HCT116 (cell line): ENCODE data around the gene DMD. TPM values are rescaled to one million over a fixed set of nuclear protein-coding genes. Genes with fewer than 3 reads are reported as not detected.

Experiments used
- ATAC-seq: fragments of 200-7000 bp; cut with Tn5 transposase; 2 replicates; pipeline ENCODE4 v1.9.1; 2020; ENCODE audit warnings: mild to moderate bottlenecking, moderate library complexity
- BruUV-seq: library from RNA; stranded (reverse); fragments of 400-500 nt; replicated peaks from 2 replicates; lab custom pipeline; 2021; lab: Mats Ljungman, UMichigan
- CTCF ChIA-PET: fragments of 300-600 bp; sonication (Branson Sonifier 250); formaldehyde crosslinking; loops from one replicate; lab custom pipeline; 2021; ENCODE audit warnings: antibody characterized with exemption; lab: Charles Lee
- POLR2A ChIA-PET: fragments of 300-600, 350-600 bp; sonication (Branson Sonifier 250); formaldehyde crosslinking; loops from one replicate; lab custom pipeline; 2021; ENCODE audit warnings: antibody characterized with exemption; lab: Charles Lee
- RAD21 ChIA-PET, 2 experiments: fragments of 300-600 bp; sonication (Branson Sonifier 250); formaldehyde crosslinking; loops; one replicate each; lab custom pipeline; 2023; ENCODE audit warnings: low total read pairs in 2 of 2; ENCODE audit not compliant: uncharacterized antibody in 2 of 2, unreplicated experiment in 2 of 2, low non-redundant PET in 1 of 2; lab: Charles Lee
- DNase-seq: peaks from one replicate; pipeline ENCODE4 v3.0.0-alpha.2; 2010; ENCODE audit warnings: low read depth, low spot score
- H2AFZ ChIP-seq: fragments of 200-600 bp; shearing (Covaris generic), sonication (generic); 2 replicates; pipeline ENCODE4 v1.6.1; 2017; ENCODE audit warnings: low read depth, mixed run types, mixed read lengths, antibody characterized with exemption, low read length; ENCODE audit not compliant: poor library complexity, severe bottlenecking
- H3K27ac ChIP-seq: 2 replicates; pipeline ENCODE4 v1.5.1; 2012; ENCODE audit warnings: low read depth, low read length
- H3K27me3 ChIP-seq: fragments of 200-600 bp; sonication (generic); 2 replicates; pipeline ENCODE4 v1.6.1; 2016; ENCODE audit warnings: mixed run types, low read length, mixed read lengths; ENCODE audit not compliant: insufficient read depth
- H3K36me3 ChIP-seq, 2 experiments: fragments of 200-500 bp in 1 of 2; fragments of 200-600 bp in 1 of 2; sonication (Bioruptor generic) in 1 of 2; sonication (generic) in 1 of 2; 2 replicates each; pipeline versions ENCODE4 v1.5.1 to v1.6.1; 2014 to 2016; ENCODE audit warnings: low read length in 2 of 2, inconsistent platforms in 1 of 2, mixed read lengths in 1 of 2, mixed run types in 1 of 2; ENCODE audit not compliant: insufficient read depth in 2 of 2, control insufficient read depth in 1 of 2
- H3K4me1 ChIP-seq, 2 experiments: fragments of 200-600 bp in 1 of 2; sonication (generic) in 1 of 2; 2 replicates each; pipeline versions ENCODE4 v1.5.1 to v1.6.1; 2012 to 2017; ENCODE audit warnings: low read length in 2 of 2, inconsistent platforms in 1 of 2, mild to moderate bottlenecking in 1 of 2, mixed read lengths in 1 of 2, mixed run types in 1 of 2, moderate library complexity in 1 of 2; ENCODE audit not compliant: insufficient read depth in 2 of 2, control insufficient read depth in 1 of 2
- H3K4me2 ChIP-seq: fragments of 200-600 bp; sonication (generic); 2 replicates; pipeline ENCODE4 v1.6.1; 2017; ENCODE audit warnings: mixed run types, low read length, mixed read lengths
- H3K4me3 ChIP-seq, 2 experiments: fragments of 200-600 bp in 1 of 2; sonication (generic) in 1 of 2; replicated peaks in 1 of 2; 2 replicates each; pipeline ENCODE4 v1.5.1; 2011 to 2016; ENCODE audit warnings: low read length in 2 of 2, control low read depth in 1 of 2, low read depth in 1 of 2, mild to moderate bottlenecking in 1 of 2, mixed read lengths in 1 of 2, mixed run types in 1 of 2
- H3K79me2 ChIP-seq: fragments of 200-600 bp; sonication (generic); 2 replicates; pipeline ENCODE4 v1.6.1; 2017; ENCODE audit warnings: mild to moderate bottlenecking, mixed run types, low read length, moderate library complexity, mixed read lengths; ENCODE audit not compliant: insufficient read depth
- H3K9ac ChIP-seq: fragments of 200-600 bp; sonication (generic); 2 replicates; pipeline ENCODE4 v1.6.1; 2016; ENCODE audit warnings: low read length, mixed read lengths
- H3K9me2 ChIP-seq: fragments of 200-600 bp; sonication (generic), shearing (Covaris generic); 2 replicates; pipeline ENCODE4 v1.6.1; 2017; ENCODE audit warnings: mixed run types, mild to moderate bottlenecking, moderate library complexity; ENCODE audit not compliant: insufficient read depth
- H3K9me3 ChIP-seq, 2 experiments: fragments of 200-500 bp in 1 of 2; fragments of 200-600 bp in 1 of 2; sonication (Bioruptor generic) in 1 of 2; sonication (generic) in 1 of 2; 2 replicates each; pipeline ENCODE4 v1.6.1; 2014 to 2017; ENCODE audit warnings: low read length in 2 of 2, mixed read lengths in 2 of 2, inconsistent platforms in 1 of 2, low read depth in 1 of 2, mild to moderate bottlenecking in 1 of 2, mixed run types in 1 of 2, moderate library complexity in 1 of 2; ENCODE audit not compliant: control insufficient read depth in 1 of 2, insufficient read depth in 1 of 2
- H4K20me1 ChIP-seq: fragments of 200-600 bp; sonication (generic), shearing (Covaris generic); 2 replicates; pipeline ENCODE4 v1.6.1; 2017; ENCODE audit warnings: mixed run types, mild to moderate bottlenecking, moderate library complexity; ENCODE audit not compliant: insufficient read depth
- CBX3 ChIP-seq: IDR thresholded peaks from 2 replicates; pipeline ENCODE4 v1.6.1; 2012; ENCODE audit warnings: low read depth
- CEBPB ChIP-seq: IDR thresholded peaks from 2 replicates; pipeline ENCODE4 v1.6.1; 2012; ENCODE audit warnings: low read depth
- EGR1 ChIP-seq: IDR thresholded peaks from 2 replicates; pipeline ENCODE4 v1.6.1; 2012; ENCODE audit warnings: low read depth
- ELF1 ChIP-seq: IDR thresholded peaks from 2 replicates; pipeline ENCODE4 v1.6.1; 2012; ENCODE audit warnings: low read depth, borderline replicate concordance
- EZH2phosphoT487 ChIP-seq: fragments of 200-600 bp; IDR thresholded peaks from 2 replicates; pipeline ENCODE4 v1.6.1; 2018; ENCODE audit warnings: antibody characterized with exemption, borderline replicate concordance
- POLR2A ChIP-seq: IDR thresholded peaks from 2 replicates; pipeline ENCODE4 v1.7.0; 2011; ENCODE audit warnings: borderline replicate concordance; ENCODE audit not compliant: insufficient read depth, insufficient read length; ENCODE audit errors: extremely low read depth
- SIN3A ChIP-seq: IDR thresholded peaks from 2 replicates; pipeline ENCODE4 v1.6.1; 2012; ENCODE audit warnings: low read depth
- SP1 ChIP-seq: IDR thresholded peaks from 2 replicates; pipeline ENCODE4 v1.6.1; 2012; ENCODE audit warnings: low read depth
- TCF7L2 ChIP-seq: IDR thresholded peaks from 2 replicates; pipeline ENCODE4 v1.7.0; 2011; ENCODE audit warnings: borderline replicate concordance, inconsistent platforms; ENCODE audit not compliant: insufficient read depth, insufficient read length; ENCODE audit errors: extremely low read depth
- YY1 ChIP-seq: IDR thresholded peaks from 2 replicates; pipeline ENCODE4 v1.6.1; 2011; ENCODE audit warnings: low read length, low read depth, moderate library complexity, mild to moderate bottlenecking; ENCODE audit not compliant: insufficient replicate concordance; ENCODE audit errors: extremely low read depth
- intact Hi-C: fragments of 100-400 bp; cut with micrococcal nuclease; formaldehyde crosslinking; loops from 2 replicates; pipeline ENCODE4 v1.10.0; 2022
- total RNA-seq: library from RNA; stranded (reverse); gene quantifications from one replicate; pipeline ENCODE4 v1.2.1, GENCODE V29; 2021; ENCODE audit not compliant: unreplicated experiment
- TF ChIP-seq, protein P1 (sequence below): IDR thresholded peaks from 2 replicates; pipeline ENCODE4 v1.6.1; 2012

The DMD gene
- total RNA-seq, 1 experiment from 2014 or later: 0.05 TPM

GRCh38 chrX:32662516-32662915 is 548.8 kb downstream of the DMD start:
- no peaks in the 10 kb centered on the region for H3K27me3 ChIP-seq
- H3K4me2 ChIP-seq: no peak overlapping the region
- no peak overlapping the region for H3K4me3 ChIP-seq
- H4K20me1 ChIP-seq: no peaks in the 10 kb centered on the region
- BruUV-seq: no TSS peak
- ChIA-PET RAD21 (no interaction called here), POLR2A (no interaction called here), CTCF (no interaction called here)
- TF ChIP-seq TCF7L2 (no peak), EGR1 (no peak), CBX3 (no peak), CEBPB (no peak), EZH2phosphoT487 (no peak), SP1 (no peak), SIN3A (no peak), YY1 (no peak), ELF1 (no peak)
- TF ChIP-seq, protein P1, sequence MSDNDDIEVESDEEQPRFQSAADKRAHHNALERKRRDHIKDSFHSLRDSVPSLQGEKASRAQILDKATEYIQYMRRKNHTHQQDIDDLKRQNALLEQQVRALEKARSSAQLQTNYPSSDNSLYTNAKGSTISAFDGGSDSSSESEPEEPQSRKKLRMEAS: no peak
- H3K9me2 ChIP-seq: no peaks in the 10 kb centered on the region
- H3K9me3 ChIP-seq: no peaks in the 10 kb centered on the region
- no peaks in the 10 kb centered on the region for H3K36me3 ChIP-seq
- H3K4me1 ChIP-seq: no peaks in the 10 kb centered on the region
- H3K27ac ChIP-seq: no peak overlapping the region
- intact Hi-C loops: no loop called here
- no peak overlapping the region for H3K9ac ChIP-seq
- no peaks in the 10 kb centered on the region for H3K79me2 ChIP-seq
- no peak overlapping the region for H2AFZ ChIP-seq
- no peak for DNase-seq
- ATAC-seq: no peak

- no peak overlapping the region for H3K9ac ChIP-seq
- H2AFZ ChIP-seq: no peak overlapping the region
- ChIA-PET CTCF (no interaction called here), RAD21 (no interaction called here), POLR2A (no interaction called here)
- H3K36me3 ChIP-seq: no peaks in the 10 kb centered on the region
- no peaks in the 10 kb centered on the region for H3K4me1 ChIP-seq
- H3K4me2 ChIP-seq: no peak overlapping the region
- DNase-seq: no peak
- H3K79me2 ChIP-seq: no peaks in the 10 kb centered on the region
- no peak overlapping the region for H3K4me3 ChIP-seq
- no peaks in the 10 kb centered on the region for H3K27me3 ChIP-seq
- H3K27ac ChIP-seq: no peak overlapping the region
- no peaks in the 10 kb centered on the region for H3K9me3 ChIP-seq
- no peak for ATAC-seq
- intact Hi-C loops: no loop called here
- no peaks in the 10 kb centered on the region for H4K20me1 ChIP-seq
- H3K9me2 ChIP-seq: no peaks in the 10 kb centered on the region
- TF ChIP-seq POLR2A: no peak
- no TSS peak for BruUV-seq
These were observed 566.7 kb downstream of the DMD start for GRCh38 chrX:32644476-32645245.
